GM19372 (cell line): ENCODE data around the gene WDPCP.
"Not testable (repeated sequence)": the region's sequence is repeated elsewhere in the genome, so short reads cannot be mapped to it uniquely, and the experiment has no call there.

Experiments
- ATAC-seq: cut with Tn5 transposase; IDR thresholded peaks from one replicate; pipeline ENCODE4 v1.9.1; 2021; ENCODE audit warnings: mild to moderate bottlenecking, low read depth, moderate library complexity; ENCODE audit not compliant: unreplicated experiment

The WDPCP gene, protein sequence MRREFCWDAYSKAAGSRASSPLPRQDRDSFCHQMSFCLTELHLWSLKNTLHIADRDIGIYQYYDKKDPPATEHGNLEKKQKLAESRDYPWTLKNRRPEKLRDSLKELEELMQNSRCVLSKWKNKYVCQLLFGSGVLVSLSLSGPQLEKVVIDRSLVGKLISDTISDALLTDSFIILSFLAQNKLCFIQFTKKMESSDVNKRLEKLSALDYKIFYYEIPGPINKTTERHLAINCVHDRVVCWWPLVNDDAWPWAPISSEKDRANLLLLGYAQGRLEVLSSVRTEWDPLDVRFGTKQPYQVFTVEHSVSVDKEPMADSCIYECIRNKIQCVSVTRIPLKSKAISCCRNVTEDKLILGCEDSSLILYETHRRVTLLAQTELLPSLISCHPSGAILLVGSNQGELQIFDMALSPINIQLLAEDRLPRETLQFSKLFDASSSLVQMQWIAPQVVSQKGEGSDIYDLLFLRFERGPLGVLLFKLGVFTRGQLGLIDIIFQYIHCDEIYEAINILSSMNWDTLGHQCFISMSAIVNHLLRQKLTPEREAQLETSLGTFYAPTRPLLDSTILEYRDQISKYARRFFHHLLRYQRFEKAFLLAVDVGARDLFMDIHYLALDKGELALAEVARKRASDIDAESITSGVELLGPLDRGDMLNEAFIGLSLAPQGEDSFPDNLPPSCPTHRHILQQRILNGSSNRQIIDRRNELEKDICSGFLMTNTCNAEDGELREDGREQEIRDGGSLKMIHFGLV

GRCh38 chr2:63588385-63589147 lies at the start of gene WDPCP, which contains the start of gene MDH1:
WDPCP (minus strand) TSS chr2:63588477; CDS start chr2:63588271, 206 bp downstream.
MDH1 (plus strand) TSS chr2:63588963; CDS start chr2:63589044, 81 bp downstream.
- peak; percentile 82 for ATAC-seq

- ATAC-seq, result no peak
Measured at GRCh38 chr2:63632382-63632781, 44.1 kb upstream of the WDPCP start.

- ATAC-seq, result no peak
Measured at GRCh38 chr2:63631501-63631900, 43.2 kb upstream of the WDPCP start.

GRCh38 chr2:63628403-63628942 lies 40.2 kb upstream of the WDPCP start:
- no peak for ATAC-seq

DNA sequence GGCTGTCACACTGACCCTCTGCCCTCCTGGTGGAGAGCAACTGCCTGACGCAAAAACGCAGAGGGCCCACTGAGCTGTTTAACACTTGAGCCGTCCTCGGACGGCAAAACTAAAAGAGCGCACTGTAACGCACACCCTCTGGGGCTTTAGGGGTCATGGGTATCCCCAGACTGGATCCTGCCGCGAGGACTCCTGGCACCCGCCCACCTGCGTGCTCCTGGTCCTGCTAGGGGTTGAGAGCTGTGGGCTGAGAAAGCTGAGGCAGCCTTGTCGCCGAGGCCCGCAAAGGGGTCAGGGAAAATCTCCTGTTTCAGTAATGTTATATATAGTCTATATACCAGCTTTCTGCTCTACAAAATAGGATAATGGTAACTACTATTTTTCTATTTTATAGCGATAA lies 39.6 kb upstream of the WDPCP start:
- no peak for ATAC-seq

GRCh38 chr2:63623763-63624162 lies 35.5 kb upstream of the WDPCP start:
- not testable (repeated sequence) for ATAC-seq

DNA sequence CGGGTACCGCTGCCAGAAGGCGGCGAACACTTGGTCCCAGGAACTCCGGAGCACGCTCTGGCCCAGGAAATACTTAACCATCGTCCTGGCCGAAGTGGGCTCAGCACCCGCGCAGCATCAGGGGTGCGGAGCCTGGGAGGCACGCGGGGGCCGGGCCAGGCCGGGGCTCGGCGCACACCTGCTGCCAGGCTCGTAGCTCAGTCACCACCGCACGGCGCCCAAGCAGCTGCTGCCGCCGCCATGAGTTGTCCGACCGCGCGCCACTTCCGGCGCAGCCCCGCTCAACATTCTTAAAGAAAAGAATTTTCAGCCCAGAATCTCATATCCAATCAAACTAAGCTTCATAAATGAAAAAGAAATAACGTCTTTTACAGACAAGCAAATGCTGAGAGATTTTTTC lies 34.5 kb upstream of the WDPCP start:
- ATAC-seq, result no peak

GRCh38 chr2:63619328-63619727 lies 31.1 kb upstream of the WDPCP start:
- no peak for ATAC-seq

- no peak for ATAC-seq
Measured at GRCh38 chr2:63617366-63617765, 29.1 kb upstream of the WDPCP start.

DNA sequence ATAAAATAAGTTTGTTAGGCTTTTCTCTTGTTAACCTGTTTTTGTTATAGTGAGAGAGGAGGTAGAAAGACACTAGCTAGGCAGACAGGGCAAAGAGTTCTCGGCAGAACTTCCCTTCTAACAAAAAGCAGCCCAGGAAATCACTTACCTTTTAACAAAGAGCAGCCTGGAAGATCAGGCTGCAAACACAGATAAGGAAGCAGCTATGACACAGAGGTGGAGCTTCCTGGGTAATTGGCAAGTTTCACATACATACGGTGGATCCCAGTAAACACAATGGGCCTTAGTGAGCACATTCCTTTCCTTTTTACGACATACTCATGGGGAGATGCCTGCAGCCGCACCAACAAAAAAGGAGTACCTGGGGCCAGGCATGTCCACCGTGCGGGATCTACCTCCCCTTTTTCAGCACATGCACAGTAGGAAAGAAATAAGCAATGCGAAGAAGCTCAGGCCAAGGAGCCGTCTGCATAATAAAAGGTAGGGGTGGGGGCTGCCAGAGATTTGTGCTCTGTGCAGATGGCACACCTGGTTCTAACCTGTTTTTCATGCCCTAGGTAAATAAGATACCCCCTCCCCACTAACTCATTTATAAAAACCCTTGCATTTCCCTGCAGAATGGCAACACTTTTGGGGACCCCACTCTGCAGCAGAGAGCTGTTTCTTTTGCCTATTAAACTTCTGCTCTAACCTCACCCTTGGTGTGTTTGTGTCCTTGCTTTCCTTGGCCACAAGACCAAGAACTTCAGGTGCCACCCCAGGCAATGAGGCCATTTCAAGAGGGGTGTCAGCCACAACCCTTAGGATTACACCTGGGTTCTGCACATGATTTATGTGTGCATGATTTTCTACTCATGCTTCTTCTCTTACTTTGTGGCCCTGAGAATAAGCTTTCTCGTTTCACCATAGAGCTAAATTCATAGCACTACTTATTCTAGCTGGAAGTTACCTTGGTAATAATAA lies 27.0 kb upstream of the WDPCP start:
- no peak for ATAC-seq

- no peak for ATAC-seq
Measured at GRCh38 chr2:63614448-63614968, 26.2 kb upstream of the WDPCP start.

- no peak for ATAC-seq
Measured at GRCh38 chr2:63613391-63613901, 25.2 kb upstream of the WDPCP start.

DNA sequence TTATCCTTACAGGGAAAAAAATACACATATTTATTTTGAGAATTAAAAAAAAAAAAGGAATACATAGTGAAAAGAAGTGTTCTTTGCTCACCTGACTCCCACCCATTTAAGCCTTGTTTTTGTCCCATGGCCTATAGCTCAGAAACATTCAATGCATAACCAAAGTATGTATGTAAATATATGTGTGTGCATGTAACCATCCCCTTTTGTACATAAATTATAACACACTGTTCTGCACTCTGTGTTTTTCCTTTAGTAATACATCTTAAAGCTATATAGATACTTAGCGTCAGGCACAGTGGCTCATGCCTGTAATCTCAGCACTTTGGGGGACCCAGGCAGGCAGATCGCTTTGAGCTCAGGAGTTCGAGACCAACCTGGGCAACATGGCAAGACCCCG lies 22.2 kb upstream of the WDPCP start:
- ATAC-seq, result no peak

GRCh38 chr2:63608865-63609264 lies 20.6 kb upstream of the WDPCP start:
- ATAC-seq, result not testable (repeated sequence)

DNA sequence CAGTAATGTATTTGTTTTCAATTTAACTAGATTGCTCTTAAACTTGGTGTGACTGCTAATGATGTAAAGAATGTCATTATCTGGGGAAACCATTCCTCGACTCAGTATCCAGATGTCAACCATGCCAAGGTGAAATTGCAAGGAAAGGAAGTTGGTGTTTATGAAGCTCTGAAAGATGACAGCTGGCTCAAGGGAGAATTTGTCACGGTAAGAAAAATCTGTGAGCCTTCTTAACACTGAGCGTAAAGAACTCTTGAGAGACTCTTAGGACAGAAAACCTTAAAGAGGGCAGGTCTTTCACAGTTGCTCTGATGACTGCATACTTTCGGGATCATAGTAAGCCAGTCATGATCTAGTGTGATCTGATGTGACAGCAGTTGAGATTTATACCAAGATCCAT lies 16.4 kb upstream of the WDPCP start:
- ATAC-seq, result no peak

GRCh38 chr2:63600881-63601460 lies 12.7 kb upstream of the WDPCP start:
- ATAC-seq, result no peak

GRCh38 chr2:63598981-63599380 lies 10.7 kb upstream of the WDPCP start:
- no peak for ATAC-seq

DNA sequence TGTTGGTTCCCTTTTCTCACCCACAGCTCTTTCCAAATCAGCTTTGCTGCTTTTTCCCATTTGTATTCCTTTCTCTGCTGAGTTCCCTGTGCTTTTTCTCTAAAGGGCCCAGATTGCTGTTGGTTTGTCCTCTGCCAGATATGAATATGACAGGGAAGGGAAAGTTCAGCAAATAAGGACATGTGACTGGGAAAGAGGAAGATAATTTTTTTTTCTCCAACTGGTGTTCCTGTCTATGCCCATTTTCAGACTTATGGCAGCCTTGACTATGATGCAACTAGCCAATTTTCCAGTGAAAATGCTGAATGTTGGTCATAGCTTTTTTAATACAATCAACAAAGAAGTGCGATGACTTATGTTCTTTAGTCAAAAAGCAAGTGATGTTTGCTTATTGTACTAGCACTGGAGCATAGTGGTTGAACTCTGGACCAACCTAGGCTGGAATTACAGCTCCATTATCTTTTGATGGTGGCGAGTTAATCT lies 8.2 kb upstream of the WDPCP start:
- ATAC-seq, result no peak

- no peak for ATAC-seq
Measured at GRCh38 chr2:63594660-63595059, 6.4 kb upstream of the WDPCP start.
